ENCODE results near the gene CYP4F8.
"Not testable (repeated sequence)": the region's sequence is repeated elsewhere in the genome, so short reads cannot be mapped to it uniquely, and the experiment has no call there.

The CYP4F8 gene

GRCh38 chr19:15643387-15643786 lies 28.4 kb downstream of the CYP4F8 start:
- H3K4me3 ChIP-seq (replicated peaks; ENCODE audit: low read depth, low read length): no peak overlapping the region
- DNase-seq (ENCODE audit: extremely low read depth, insufficient read length): no peak
- no peaks in the 10 kb centered on the region for H3K27me3 ChIP-seq (replicated peaks; ENCODE audit: control insufficient read depth, insufficient read depth, low read length)
- no peaks in the 10 kb centered on the region for H3K36me3 ChIP-seq (ENCODE audit: control insufficient read depth, insufficient read depth, low read length)
- no peak for TF ChIP-seq CTCF (IDR thresholded peaks at IDR 0.05; ENCODE audit: insufficient read depth, low read length, poor library complexity, severe bottlenecking)

GRCh38 chr19:15644066-15644741 lies 29.2 kb downstream of the CYP4F8 start:
- H3K36me3 ChIP-seq (ENCODE audit: control insufficient read depth, insufficient read depth, low read length): no peaks in the 10 kb centered on the region
- no peak for DNase-seq (ENCODE audit: extremely low read depth, insufficient read length)
- no peak for TF ChIP-seq CTCF (IDR thresholded peaks at IDR 0.05; ENCODE audit: insufficient read depth, low read length, poor library complexity, severe bottlenecking)
- no peaks in the 10 kb centered on the region for H3K27me3 ChIP-seq (replicated peaks; ENCODE audit: control insufficient read depth, insufficient read depth, low read length)
- H3K4me3 ChIP-seq (replicated peaks; ENCODE audit: low read depth, low read length): no peak overlapping the region

- no peak overlapping the region for H3K4me3 ChIP-seq (replicated peaks; ENCODE audit: low read depth, low read length)
- TF ChIP-seq CTCF (IDR thresholded peaks at IDR 0.05; ENCODE audit: insufficient read depth, low read length, poor library complexity, severe bottlenecking): no peak
- no peaks in the 10 kb centered on the region for H3K27me3 ChIP-seq (replicated peaks; ENCODE audit: control insufficient read depth, insufficient read depth, low read length)
- DNase-seq (ENCODE audit: extremely low read depth, insufficient read length): no peak
- H3K36me3 ChIP-seq (ENCODE audit: control insufficient read depth, insufficient read depth, low read length): no peaks in the 10 kb centered on the region
Measured at GRCh38 chr19:15644816-15645215, 29.8 kb downstream of the CYP4F8 start.

GRCh38 chr19:15649526-15649925 lies 34.5 kb downstream of the CYP4F8 start:
- no peaks in the 10 kb centered on the region for H3K27me3 ChIP-seq (replicated peaks; ENCODE audit: control insufficient read depth, insufficient read depth, low read length)
- no peaks in the 10 kb centered on the region for H3K36me3 ChIP-seq (ENCODE audit: control insufficient read depth, insufficient read depth, low read length)
- H3K4me3 ChIP-seq (replicated peaks; ENCODE audit: low read depth, low read length): no peak overlapping the region
- TF ChIP-seq CTCF (IDR thresholded peaks at IDR 0.05; ENCODE audit: insufficient read depth, low read length, poor library complexity, severe bottlenecking): no peak
- DNase-seq (ENCODE audit: extremely low read depth, insufficient read length): no peak

- DNase-seq (ENCODE audit: extremely low read depth, insufficient read length); H3K36me3 ChIP-seq (ENCODE audit: control insufficient read depth, insufficient read depth, low read length); H3K27me3 ChIP-seq (replicated peaks; ENCODE audit: control insufficient read depth, insufficient read depth, low read length); H3K4me3 ChIP-seq (replicated peaks; ENCODE audit: low read depth, low read length): not testable (repeated sequence)
Measured at GRCh38 chr19:15650123-15650522, 35.1 kb downstream of the CYP4F8 start.

- no peak for TF ChIP-seq CTCF (IDR thresholded peaks at IDR 0.05; ENCODE audit: insufficient read depth, low read length, poor library complexity, severe bottlenecking)
- Histone ChIP-seq H3K27me3 (replicated peaks; ENCODE audit: control insufficient read depth, insufficient read depth, low read length) (no peaks in the 10 kb centered on the region), H3K36me3 (ENCODE audit: control insufficient read depth, insufficient read depth, low read length) (no peaks in the 10 kb centered on the region), H3K4me3 (replicated peaks; ENCODE audit: low read depth, low read length) (no peak overlapping the region)
- DNase-seq (ENCODE audit: extremely low read depth, insufficient read length): no peak
Measured at GRCh38 chr19:15651791-15652190, 36.8 kb downstream of the CYP4F8 start.

All from GM06990 (cell line).